GM23338 (cell line): Measurements from ENCODE around the gene DAZAP1. TPM values are rescaled to one million over a fixed set of nuclear protein-coding genes. Genes with fewer than 3 reads are reported as not detected.

ENCODE experiments used
- ATAC-seq: fragments of 200-7000 bp; cut with Tn5 transposase; 3 replicates; pipeline ENCODE4 v1.9.1; 2020
- DNase-seq: peaks from one replicate; pipeline ENCODE4 v3.0.0-alpha.2; 2015; ENCODE audit warnings: low spot score
- H2AFZ ChIP-seq: fragments of 200-600 bp; sonication (generic); 2 replicates; pipeline ENCODE4 v1.8.0; 2016; ENCODE audit warnings: antibody characterized with exemption, mild to moderate bottlenecking, moderate library complexity
- H3F3A ChIP-seq: fragments of 200-600 bp; sonication (generic); replicated peaks from 2 replicates; pipeline ENCODE4 v1.8.0; 2017; ENCODE audit warnings: antibody characterized with exemption, mixed run types, low read depth
- H3K27ac ChIP-seq: fragments of 200-600 bp; sonication (generic); 2 replicates; pipeline ENCODE4 v1.6.1; 2016; ENCODE audit warnings: low read depth
- H3K27me3 ChIP-seq: fragments of 200-600 bp; sonication (generic); 2 replicates; pipeline ENCODE4 v1.8.0; 2016; ENCODE audit warnings: mild to moderate bottlenecking, mixed run types, moderate library complexity; ENCODE audit not compliant: insufficient read depth
- H3K36me3 ChIP-seq: fragments of 200-600 bp; sonication (generic); 2 replicates; pipeline ENCODE4 v1.8.0; 2016; ENCODE audit warnings: mild to moderate bottlenecking; ENCODE audit not compliant: insufficient read depth
- H3K4me1 ChIP-seq: fragments of 200-600 bp; sonication (generic); 2 replicates; pipeline ENCODE4 v1.8.0; 2016; ENCODE audit warnings: mild to moderate bottlenecking, moderate library complexity; ENCODE audit not compliant: insufficient read depth
- H3K4me2 ChIP-seq: fragments of 200-600 bp; sonication (generic); 2 replicates; pipeline ENCODE4 v1.7.1; 2017; ENCODE audit warnings: mixed run types
- H3K4me3 ChIP-seq: fragments of 200-600 bp; sonication (generic); 2 replicates; pipeline ENCODE4 v1.6.1; 2016; ENCODE audit warnings: mixed run types
- H3K79me2 ChIP-seq: fragments of 200-600 bp; sonication (generic); replicated peaks from 2 replicates; pipeline ENCODE4 v1.8.0; 2017; ENCODE audit warnings: mild to moderate bottlenecking; ENCODE audit not compliant: insufficient read depth
- H3K9me2 ChIP-seq: fragments of 200-600 bp; sonication (generic); 2 replicates; pipeline ENCODE4 v1.8.0; 2017; ENCODE audit not compliant: insufficient read depth
- H4K20me1 ChIP-seq: fragments of 200-600 bp; sonication (generic); replicated peaks from 2 replicates; pipeline ENCODE4 v1.8.0; 2017; ENCODE audit warnings: mild to moderate bottlenecking; ENCODE audit not compliant: insufficient read depth
- H3K27ac Mint-ChIP-seq: 2 replicates; pipeline ENCODE4 v1.8.0; 2020; ENCODE audit warnings: inconsistent platforms, mild to moderate bottlenecking, moderate library complexity, mixed read lengths
- H3K27me3 Mint-ChIP-seq: 3 replicates; pipeline ENCODE4 v1.8.0; 2022; ENCODE audit warnings: low read depth, mild to moderate bottlenecking, moderate library complexity, mixed read lengths, inconsistent platforms; ENCODE audit not compliant: insufficient read depth, poor library complexity
- H3K36me3 Mint-ChIP-seq: 3 replicates; pipeline ENCODE4 v1.8.0; 2021; ENCODE audit warnings: low read depth, mild to moderate bottlenecking, inconsistent platforms, moderate library complexity, mixed read lengths
- H3K4me1 Mint-ChIP-seq: 3 replicates; pipeline ENCODE4 v1.8.0; 2020; ENCODE audit warnings: mild to moderate bottlenecking, inconsistent platforms, mixed read lengths
- H3K4me3 Mint-ChIP-seq: 3 replicates; pipeline ENCODE4 v1.8.0; 2021; ENCODE audit warnings: moderate library complexity, mild to moderate bottlenecking, inconsistent platforms, mixed read lengths
- H3K9me3 Mint-ChIP-seq: 3 replicates; pipeline ENCODE4 v1.8.0; 2020; ENCODE audit warnings: moderate library complexity, mild to moderate bottlenecking, inconsistent platforms, mixed read lengths
- CREB1 ChIP-seq: fragments of 250-450 bp; sonication (Bioruptor Pico); IDR thresholded peaks from 2 replicates; pipeline ENCODE4 v1.5.0; 2020; ENCODE audit warnings: low read depth, mild to moderate bottlenecking, moderate library complexity
- CTCF ChIP-seq, 2 experiments: fragments of 200-600 bp in 1 of 2; sonication (generic) in 1 of 2; conservative IDR thresholded peaks; 2 replicates each; pipeline versions ENCODE4 v1.5.1 to v1.6.1; 2016 to 2017; ENCODE audit warnings: antibody characterized with exemption in 2 of 2, low read depth in 2 of 2, mild to moderate bottlenecking in 2 of 2, moderate library complexity in 1 of 2
- ETS1 ChIP-seq: IDR thresholded peaks from 2 replicates; pipeline ENCODE4 v1.6.1; 2016; ENCODE audit warnings: antibody characterized with exemption
- EZH2 ChIP-seq: fragments of 200-600 bp; sonication (generic); IDR thresholded peaks from one replicate; pipeline ENCODE4 v1.8.0; 2017; ENCODE audit warnings: antibody characterized with exemption, mild to moderate bottlenecking, low read depth; ENCODE audit not compliant: unreplicated experiment
- EZH2phosphoT487 ChIP-seq: fragments of 200-600 bp; sonication (generic); IDR thresholded peaks from one replicate; pipeline ENCODE4 v1.8.1; 2018; ENCODE audit warnings: antibody characterized with exemption; ENCODE audit not compliant: unreplicated experiment
- JUNB ChIP-seq: IDR thresholded peaks from one replicate; pipeline ENCODE4 v1.6.1; 2016; ENCODE audit warnings: antibody characterized with exemption; ENCODE audit not compliant: unreplicated experiment
- NANOG ChIP-seq: IDR thresholded peaks from 2 replicates; pipeline ENCODE4 v1.6.1; 2016; ENCODE audit warnings: antibody characterized with exemption, borderline replicate concordance
- POLR2AphosphoS5 ChIP-seq: IDR thresholded peaks from 2 replicates; pipeline ENCODE4 v1.6.1; 2016; ENCODE audit warnings: antibody characterized with exemption, low read depth
- REST ChIP-seq: IDR thresholded peaks from one replicate; pipeline ENCODE4 v1.6.1; 2018; ENCODE audit warnings: antibody characterized with exemption; ENCODE audit not compliant: unreplicated experiment
- STAT1 ChIP-seq: IDR thresholded peaks from one replicate; pipeline ENCODE4 v1.6.1; 2016; ENCODE audit warnings: antibody characterized with exemption; ENCODE audit not compliant: unreplicated experiment
- ZNF114 ChIP-seq: fragments of 250-450 bp; sonication (Bioruptor Pico); IDR thresholded peaks from 2 replicates; pipeline ENCODE4 v1.5.0; 2020; ENCODE audit warnings: mild to moderate bottlenecking, moderate library complexity
- ZNF331 ChIP-seq: fragments of 250-450 bp; sonication (Bioruptor Pico); IDR thresholded peaks from 2 replicates; pipeline ENCODE4 v1.5.0; 2020; ENCODE audit warnings: low read depth, mild to moderate bottlenecking, moderate library complexity
- ZNF462 ChIP-seq: fragments of 250-450 bp; sonication (Bioruptor Pico); IDR thresholded peaks from 2 replicates; pipeline ENCODE4 v1.5.0; 2020; ENCODE audit warnings: mild to moderate bottlenecking, moderate library complexity
- polyA plus RNA-seq: library from polyadenylated mRNA; unstranded; fragments of >200 nt; fragmentation: Nextera tagmentation; extraction: Ambion mirVana; gene quantifications from 2 replicates; pipeline ENCODE4 v1.2.1, GENCODE V29; 2016
- total RNA-seq: library from RNA; depleted of rRNA; stranded (reverse); fragments of >200 nt; shearing (Covaris generic); gene quantifications from 2 replicates; pipeline ENCODE4 v1.2.3, GENCODE V29; 2014

Gene DAZAP1
- total and polyA plus RNA-seq, 2 experiments from 2014 or later: 44.1 to 194 TPM

GRCh38 chr19:1425902-1426301 is 18.5 kb downstream of the DAZAP1 start:
- peaks cover 65% of the 10 kb centered on the region for H3K79me2 ChIP-seq

More at GRCh38 chr19:1425902-1426301, 18.5 kb downstream of the DAZAP1 start:
- Mint-ChIP-seq H3K27me3 (peaks cover 4% of the 10 kb centered on the region), H3K27ac (no peak overlapping the region; the same call in 1 of the 2 replicates), H3K4me1 (peaks cover 20% of the 10 kb centered on the region), H3K4me3 (no peak overlapping the region; the same call in 2 of the 3 replicates), H3K36me3 (peaks cover 73% of the 10 kb centered on the region), H3K9me3 (no peaks in the 10 kb centered on the region)
- H3K4me3 ChIP-seq: no peak overlapping the region
- H3K9me2 ChIP-seq: no peaks in the 10 kb centered on the region
- TF ChIP-seq ZNF462 (CRISPR knock-in tag): no peak
- TF ChIP-seq STAT1: no peak
- TF ChIP-seq NANOG: no peak
- no peak for TF ChIP-seq ZNF331 (CRISPR knock-in tag)
- TF ChIP-seq JUNB: no peak
- no peak for TF ChIP-seq EZH2phosphoT487
- no peak for TF ChIP-seq REST
- no peak for TF ChIP-seq ETS1
- no peak for TF ChIP-seq EZH2
- TF ChIP-seq CTCF (conservative IDR thresholded peaks at IDR 0.05; ENCODE audit: low read depth in 2 of 2): no peak
- TF ChIP-seq POLR2AphosphoS5: no peak
- no peak for TF ChIP-seq CREB1 (CRISPR knock-in tag)
- TF ChIP-seq ZNF114 (CRISPR knock-in tag): no peak
- H3K36me3 ChIP-seq: peaks cover 54% of the 10 kb centered on the region
- H4K20me1 ChIP-seq: peaks cover 39% of the 10 kb centered on the region
- H3K4me1 ChIP-seq: no peaks in the 10 kb centered on the region; the same call in 1 of the 2 replicates
- no peak overlapping the region for H2AFZ ChIP-seq
- H3F3A ChIP-seq: peaks cover 53% of the 10 kb centered on the region
- no peak overlapping the region for H3K27ac ChIP-seq
- no peaks in the 10 kb centered on the region for H3K27me3 ChIP-seq
- H3K4me2 ChIP-seq: no peak overlapping the region
- no peak for DNase-seq
- ATAC-seq: no peak
